GM12891 (cell line): ENCODE data around the gene CERCAM.

Experiments
- POLR2A ChIP-seq: IDR thresholded peaks from 2 replicates; pipeline ENCODE4 v1.6.1; 2011; ENCODE audit warnings: low read depth, low read length, control low read depth
- POLR2AphosphoS5 ChIP-seq: IDR thresholded peaks from 2 replicates; pipeline ENCODE4 v1.6.1; 2011; ENCODE audit warnings: low read depth, low read length, control low read depth
- SPI1 ChIP-seq: IDR thresholded peaks from 2 replicates; pipeline ENCODE4 v1.6.1; 2011; ENCODE audit warnings: low read depth, low read length, control low read depth

DNA sequence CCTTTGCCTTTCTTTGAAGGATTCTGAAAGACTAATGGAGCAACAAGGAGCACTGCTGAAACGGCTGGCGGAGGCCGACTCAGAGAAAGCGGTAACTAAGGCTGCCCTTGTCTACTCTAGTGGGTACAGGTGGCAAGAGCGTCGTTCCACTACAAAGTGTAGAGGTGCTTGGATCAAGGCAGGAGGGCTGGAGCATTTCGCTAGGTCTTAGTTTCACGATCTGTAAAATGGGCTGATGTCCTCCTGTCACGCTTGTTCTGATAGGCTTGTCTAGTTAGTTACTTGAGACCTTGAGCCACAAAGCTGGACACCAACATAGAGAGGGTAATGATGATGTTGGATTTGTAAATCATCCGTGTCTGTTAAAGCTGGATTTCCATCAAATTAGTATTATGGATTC, 60.9 kb downstream of the CERCAM start:
- TF ChIP-seq POLR2A (no peak), POLR2AphosphoS5 (no peak), SPI1 (no peak)
